Measurements from ENCODE around the gene BCAM.
"Not testable (repeated sequence)": the region's sequence is repeated elsewhere in the genome, so short reads cannot be mapped to it uniquely, and the experiment has no call there.

The BCAM gene

DNA sequence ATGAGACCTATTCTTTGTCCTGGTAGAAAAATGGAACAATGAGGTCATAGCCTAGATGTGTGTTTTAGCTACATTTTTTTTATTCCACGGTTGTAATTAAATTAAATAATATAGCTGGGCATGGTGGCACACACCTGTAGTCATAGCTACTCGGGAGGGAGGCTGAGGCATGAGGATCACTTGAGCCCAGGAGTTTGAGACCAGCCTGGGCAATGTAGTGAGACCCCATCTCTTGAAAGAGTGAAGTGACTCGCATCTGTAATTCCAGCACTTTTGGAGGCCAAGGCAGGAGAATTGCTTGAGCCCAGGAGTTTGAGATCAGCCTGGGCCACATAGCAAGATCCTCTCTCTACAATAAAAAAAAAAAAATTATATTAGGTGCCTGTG, 43.0 kb upstream of the BCAM start:
- no peak overlapping the region for H3K9ac ChIP-seq (ENCODE audit: low read depth, low read length)
- no peaks in the 10 kb centered on the region for H3K27me3 ChIP-seq (ENCODE audit: insufficient read depth, low read length, poor library complexity)
- no peaks in the 10 kb centered on the region; the same call in 1 of the 2 replicates for H3K4me1 ChIP-seq (ENCODE audit: insufficient read depth, low read length)
- H2AFZ ChIP-seq (ENCODE audit: low read depth, low read length), result no peak overlapping the region
- H4K20me1 ChIP-seq (ENCODE audit: insufficient read depth, low read length), result no peaks in the 10 kb centered on the region
- no peak overlapping the region for H3K4me2 ChIP-seq (ENCODE audit: insufficient read depth, low read length)
- no peak for ATAC-seq (ENCODE audit: insufficient read depth, low read depth)
- no peak overlapping the region for H3K4me3 ChIP-seq (ENCODE audit: low read depth in 1 of 2, low read length in 2 of 2)
- no peak for TF ChIP-seq EZH2 (IDR thresholded peaks at IDR 0.05; ENCODE audit: borderline replicate concordance, low read depth, low read length, severe bottlenecking)
- TF ChIP-seq, protein P1, sequence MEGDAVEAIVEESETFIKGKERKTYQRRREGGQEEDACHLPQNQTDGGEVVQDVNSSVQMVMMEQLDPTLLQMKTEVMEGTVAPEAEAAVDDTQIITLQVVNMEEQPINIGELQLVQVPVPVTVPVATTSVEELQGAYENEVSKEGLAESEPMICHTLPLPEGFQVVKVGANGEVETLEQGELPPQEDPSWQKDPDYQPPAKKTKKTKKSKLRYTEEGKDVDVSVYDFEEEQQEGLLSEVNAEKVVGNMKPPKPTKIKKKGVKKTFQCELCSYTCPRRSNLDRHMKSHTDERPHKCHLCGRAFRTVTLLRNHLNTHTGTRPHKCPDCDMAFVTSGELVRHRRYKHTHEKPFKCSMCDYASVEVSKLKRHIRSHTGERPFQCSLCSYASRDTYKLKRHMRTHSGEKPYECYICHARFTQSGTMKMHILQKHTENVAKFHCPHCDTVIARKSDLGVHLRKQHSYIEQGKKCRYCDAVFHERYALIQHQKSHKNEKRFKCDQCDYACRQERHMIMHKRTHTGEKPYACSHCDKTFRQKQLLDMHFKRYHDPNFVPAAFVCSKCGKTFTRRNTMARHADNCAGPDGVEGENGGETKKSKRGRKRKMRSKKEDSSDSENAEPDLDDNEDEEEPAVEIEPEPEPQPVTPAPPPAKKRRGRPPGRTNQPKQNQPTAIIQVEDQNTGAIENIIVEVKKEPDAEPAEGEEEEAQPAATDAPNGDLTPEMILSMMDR (IDR thresholded peaks at IDR 0.05; ENCODE audit: borderline replicate concordance, extremely low read depth, low read length, poor library complexity, severe bottlenecking), result no peak
- H3K27ac ChIP-seq (ENCODE audit: low read length), result no peak overlapping the region
- no peaks in the 10 kb centered on the region for H3K9me3 ChIP-seq (ENCODE audit: insufficient read depth, low read length, severe bottlenecking)
- no peak for DNase-seq
- no peaks in the 10 kb centered on the region for H3K36me3 ChIP-seq (ENCODE audit: insufficient read depth, low read length)
- H3K79me2 ChIP-seq (ENCODE audit: insufficient read depth, low read length), result no peaks in the 10 kb centered on the region

DNA sequence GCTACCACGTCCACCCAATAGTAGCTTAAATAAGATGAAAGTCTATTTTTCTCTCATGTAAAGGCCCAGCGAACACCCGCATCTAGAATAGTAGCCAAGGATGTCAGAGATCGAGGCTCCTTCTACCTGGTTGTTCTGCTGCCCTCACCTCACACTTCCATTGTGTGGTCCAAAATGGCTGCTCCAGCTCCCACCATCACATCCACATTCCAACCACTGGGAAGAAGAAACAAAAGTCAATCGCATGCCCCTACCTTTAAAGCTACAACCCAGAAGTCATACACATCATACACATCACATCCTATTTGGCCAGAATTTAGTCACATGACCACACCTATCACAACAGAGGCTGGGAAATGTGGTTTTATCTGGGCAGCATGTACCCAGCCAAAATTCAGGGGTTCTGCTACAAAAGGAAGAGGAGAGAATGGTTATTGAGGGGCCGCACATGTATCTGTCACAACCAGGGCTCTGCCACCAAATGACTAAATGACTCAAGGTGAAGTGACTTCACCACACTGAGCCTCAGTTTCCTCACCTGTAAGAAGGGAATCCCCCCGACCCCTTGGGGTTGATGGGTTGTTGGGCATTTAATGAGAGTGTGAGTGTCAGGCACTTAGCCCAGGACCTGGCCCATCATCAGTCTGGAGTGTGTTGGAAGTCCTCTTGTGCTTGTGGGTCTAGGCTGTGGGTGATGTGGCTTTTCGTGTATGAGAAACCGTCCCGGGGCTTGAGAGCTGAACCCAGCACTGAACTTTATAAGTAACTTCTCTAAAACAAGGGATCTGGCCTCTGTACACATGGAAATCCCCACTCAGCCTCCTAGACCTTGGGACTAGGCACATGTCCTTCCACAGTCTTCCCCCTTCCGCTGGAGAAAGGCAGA, 41.4 kb upstream of the BCAM start:
- Histone ChIP-seq H3K9me3 (ENCODE audit: insufficient read depth, low read length, severe bottlenecking) (no peaks in the 10 kb centered on the region), H4K20me1 (ENCODE audit: insufficient read depth, low read length) (no peaks in the 10 kb centered on the region), H3K36me3 (ENCODE audit: insufficient read depth, low read length) (no peaks in the 10 kb centered on the region), H3K9ac (ENCODE audit: low read depth, low read length) (no peak overlapping the region), H3K4me3 (ENCODE audit: low read depth in 1 of 2, low read length in 2 of 2) (no peak overlapping the region), H2AFZ (ENCODE audit: low read depth, low read length) (no peak overlapping the region), H3K4me1 (ENCODE audit: insufficient read depth, low read length) (no peaks in the 10 kb centered on the region; the same call in 1 of the 2 replicates), H3K27ac (ENCODE audit: low read length) (no peak overlapping the region), H3K27me3 (ENCODE audit: insufficient read depth, low read length, poor library complexity) (no peaks in the 10 kb centered on the region), H3K79me2 (ENCODE audit: insufficient read depth, low read length) (no peaks in the 10 kb centered on the region), H3K4me2 (ENCODE audit: insufficient read depth, low read length) (no peak overlapping the region)
- no peak for DNase-seq
- TF ChIP-seq EZH2 (IDR thresholded peaks at IDR 0.05; ENCODE audit: borderline replicate concordance, low read depth, low read length, severe bottlenecking), result no peak
- TF ChIP-seq, protein P1 (IDR thresholded peaks at IDR 0.05; ENCODE audit: borderline replicate concordance, extremely low read depth, low read length, poor library complexity, severe bottlenecking), result no peak
- ATAC-seq (ENCODE audit: insufficient read depth, low read depth), result no peak

DNA sequence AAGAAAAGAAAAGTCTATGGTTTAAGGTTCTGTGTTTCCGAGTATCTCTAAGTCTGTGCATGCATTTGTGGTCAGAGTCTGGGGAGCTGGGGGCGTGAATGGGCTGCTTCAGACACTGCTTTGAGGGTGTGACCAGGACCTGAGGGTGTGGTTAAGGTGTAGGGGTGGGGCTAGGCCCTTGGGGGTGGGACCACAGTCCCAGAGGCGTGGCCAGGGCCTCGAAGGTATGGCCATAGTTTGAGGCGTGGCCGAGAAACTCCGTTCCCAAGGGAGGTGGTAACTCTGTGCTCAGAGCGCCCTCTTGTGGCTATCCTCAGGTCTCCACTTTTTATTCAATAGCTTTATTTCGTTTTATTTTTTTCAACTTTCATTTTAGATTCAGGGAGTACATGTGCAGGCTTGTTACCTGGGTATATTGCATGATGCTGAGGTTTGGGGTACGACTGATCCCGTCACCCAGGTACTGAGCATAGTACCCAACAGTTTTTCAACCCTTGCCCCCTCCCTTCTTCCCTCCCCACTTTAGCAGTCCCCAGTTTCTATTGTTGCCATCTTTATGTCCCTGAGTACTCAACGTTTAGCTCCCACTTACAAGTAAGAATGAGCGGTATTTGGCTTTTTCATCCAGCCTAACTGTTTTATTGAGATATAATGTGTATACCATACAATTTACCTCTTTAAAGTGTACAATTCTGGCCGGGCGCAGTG, 38.2 kb upstream of the BCAM start:
- Histone ChIP-seq H3K9ac (ENCODE audit: low read depth, low read length) (no peak overlapping the region), H2AFZ (ENCODE audit: low read depth, low read length) (no peak overlapping the region)

GRCh38 chr19:44772144-44772543, 36.8 kb upstream of the BCAM start:
- not testable (repeated sequence) for H3K79me2 ChIP-seq (ENCODE audit: insufficient read depth, low read length); H4K20me1 ChIP-seq (ENCODE audit: insufficient read depth, low read length); H3K9ac ChIP-seq (ENCODE audit: low read depth, low read length); H2AFZ ChIP-seq (ENCODE audit: low read depth, low read length); ATAC-seq (ENCODE audit: insufficient read depth, low read depth); H3K27me3 ChIP-seq (ENCODE audit: insufficient read depth, low read length, poor library complexity); H3K36me3 ChIP-seq (ENCODE audit: insufficient read depth, low read length); H3K27ac ChIP-seq (ENCODE audit: low read length); H3K4me2 ChIP-seq (ENCODE audit: insufficient read depth, low read length); H3K4me1 ChIP-seq (ENCODE audit: insufficient read depth, low read length); DNase-seq; H3K9me3 ChIP-seq (ENCODE audit: insufficient read depth, low read length, severe bottlenecking); H3K4me3 ChIP-seq (ENCODE audit: low read depth in 1 of 2, low read length in 2 of 2)

More for the DNA sequence above, 38.2 kb upstream of the BCAM start:
- Histone ChIP-seq H3K9me3 (ENCODE audit: insufficient read depth, low read length, severe bottlenecking) (no peaks in the 10 kb centered on the region), H4K20me1 (ENCODE audit: insufficient read depth, low read length) (no peaks in the 10 kb centered on the region), H3K4me2 (ENCODE audit: insufficient read depth, low read length) (0 out of 2 replicates have a peak overlapping the region, but pooled peaks have one; percentile 11), H3K36me3 (ENCODE audit: insufficient read depth, low read length) (no peaks in the 10 kb centered on the region), H3K27ac (ENCODE audit: low read length) (no peak overlapping the region), H3K4me3 (ENCODE audit: low read depth in 1 of 2, low read length in 2 of 2) (no peak overlapping the region), H3K79me2 (ENCODE audit: insufficient read depth, low read length) (no peaks in the 10 kb centered on the region), H3K4me1 (ENCODE audit: insufficient read depth, low read length) (no peaks in the 10 kb centered on the region; the same call in 1 of the 2 replicates), H3K27me3 (ENCODE audit: insufficient read depth, low read length, poor library complexity) (no peaks in the 10 kb centered on the region)
- DNase-seq (peak; percentile 84), ATAC-seq (ENCODE audit: insufficient read depth, low read depth) (peak; percentile 97)
- TF ChIP-seq EZH2 (IDR thresholded peaks at IDR 0.05; ENCODE audit: borderline replicate concordance, low read depth, low read length, severe bottlenecking), result no peak
- TF ChIP-seq, protein P1 (IDR thresholded peaks at IDR 0.05; ENCODE audit: borderline replicate concordance, extremely low read depth, low read length, poor library complexity, severe bottlenecking), result peak; percentile 82
